Endodermal cell (in vitro differentiated cells): ENCODE results near the gene CPA4. TPM values are rescaled to one million over a fixed set of nuclear protein-coding genes. Genes with fewer than 3 reads are reported as not detected.

Experiments
- DNase-seq: peaks from one replicate; pipeline ENCODE4 v3.0.0-alpha.2; 2017
- H3K27ac ChIP-seq: 2 replicates; pipeline ENCODE4 v1.5.1; 2013; ENCODE audit warnings: mild to moderate bottlenecking, low read depth, low read length, moderate library complexity
- H3K27me3 ChIP-seq: 2 replicates; pipeline ENCODE4 v1.6.1; 2013; ENCODE audit warnings: mild to moderate bottlenecking, low read length, moderate library complexity; ENCODE audit not compliant: insufficient read depth, control insufficient read depth, poor library complexity, severe bottlenecking
- H3K36me3 ChIP-seq: 2 replicates; pipeline ENCODE4 v1.7.0; 2013; ENCODE audit warnings: mild to moderate bottlenecking, low read length, moderate library complexity; ENCODE audit not compliant: control insufficient read depth, insufficient read depth
- H3K4me1 ChIP-seq: one replicate; pipeline ENCODE4 v1.7.0; 2013; ENCODE audit warnings: low read length; ENCODE audit not compliant: control insufficient read depth, insufficient read depth
- H3K4me3 ChIP-seq: 2 replicates; pipeline ENCODE4 v1.5.1; 2013; ENCODE audit warnings: mild to moderate bottlenecking, low read length, moderate library complexity
- H3K9ac ChIP-seq: 2 replicates; pipeline ENCODE4 v1.6.1; 2013; ENCODE audit warnings: mild to moderate bottlenecking, low read length, moderate library complexity; ENCODE audit not compliant: poor library complexity, severe bottlenecking; ENCODE audit errors: extremely low read depth
- H3K9me3 ChIP-seq: 2 replicates; pipeline ENCODE4 v1.6.1; 2013; ENCODE audit warnings: mild to moderate bottlenecking, low read length, moderate library complexity; ENCODE audit not compliant: control insufficient read depth
- H3K27ac Mint-ChIP-seq: 2 replicates; pipeline ENCODE4 v1.8.0; 2020; ENCODE audit warnings: mixed read lengths
- H3K27me3 Mint-ChIP-seq: 2 replicates; pipeline ENCODE4 v1.8.0; 2021; ENCODE audit warnings: mild to moderate bottlenecking, mixed read lengths; ENCODE audit not compliant: insufficient read depth
- H3K36me3 Mint-ChIP-seq: 2 replicates; pipeline ENCODE4 v1.8.0; 2020; ENCODE audit warnings: low read depth, mixed read lengths
- H3K4me1 Mint-ChIP-seq: 2 replicates; pipeline ENCODE4 v1.8.0; 2020; ENCODE audit warnings: mixed read lengths
- H3K4me3 Mint-ChIP-seq: 2 replicates; pipeline ENCODE4 v1.8.0; 2020; ENCODE audit warnings: mild to moderate bottlenecking, moderate library complexity, mixed read lengths
- H3K9me3 Mint-ChIP-seq: 2 replicates; pipeline ENCODE4 v1.8.0; 2020; ENCODE audit warnings: mild to moderate bottlenecking, mixed read lengths
- CTCF ChIP-seq: fragments of 200-600 bp; sonication (generic); conservative IDR thresholded peaks from 2 replicates; pipeline ENCODE4 v1.5.0; 2021; ENCODE audit warnings: antibody characterized with exemption, mild to moderate bottlenecking
- WGBS, 2 experiments: methylation state at CpG; one replicate each; pipeline versions ENCODE4 v1.1.5 to v1.1.7; 2013; ENCODE audit warnings: missing lambda C conversion rate in 2 of 2, mixed read lengths in 1 of 2; ENCODE audit not compliant: insufficient coverage in 1 of 2, insufficient read length in 1 of 2; 5-methylcytosine and 5-hydroxymethylcytosine counted together
- total RNA-seq, 2 donors: library from RNA; stranded (reverse); fragmentation: NEBNext Ultra II Directional in 1 of 2; extraction: Animal tissue kit (Norgen Biotek cat#: 25700) in 1 of 2; gene quantifications; 2 replicates in 1 of 2; 3 replicates in 1 of 2; pipeline ENCODE4 v1.2.1, GENCODE V29; 2021

Gene CPA4
- total RNA-seq, 2 donors from 2014 or later = not detected

DNA sequence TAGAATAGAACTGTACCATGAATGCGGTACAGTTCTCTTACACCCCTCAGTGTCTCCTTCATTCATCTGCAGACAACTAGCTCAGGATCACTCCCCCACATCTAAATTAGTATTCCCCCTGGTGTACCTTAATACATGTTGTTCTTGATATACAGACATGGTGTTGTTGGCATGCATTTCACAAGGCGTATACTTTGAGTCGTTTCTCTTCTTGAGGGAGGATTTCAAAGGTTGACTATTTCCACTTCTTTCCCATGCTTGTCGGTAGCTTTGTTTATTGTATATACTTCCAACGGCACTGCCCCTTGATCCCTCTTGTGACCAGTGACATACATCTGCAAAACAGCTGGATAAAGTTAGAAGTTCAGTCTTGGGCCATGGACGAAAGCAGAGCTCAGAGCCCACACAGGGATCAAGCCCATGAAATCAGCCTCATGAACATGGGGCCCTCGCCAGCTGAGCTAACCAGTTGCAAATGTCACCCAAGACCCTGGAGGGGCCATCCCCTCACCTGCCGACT, 8.6 kb downstream of the CPA4 start:
- Histone ChIP-seq H3K9me3 (no peaks in the 10 kb centered on the region), H3K9ac (no peak overlapping the region), H3K4me1 (no peaks in the 10 kb centered on the region), H3K4me3 (no peak overlapping the region), H3K27me3 (no peaks in the 10 kb centered on the region), H3K36me3 (no peaks in the 10 kb centered on the region), H3K27ac (no peak overlapping the region)
- no peak for TF ChIP-seq CTCF
- H3K4me1 Mint-ChIP-seq = no peaks in the 10 kb centered on the region
- H3K36me3 Mint-ChIP-seq = no peaks in the 10 kb centered on the region
- no peak overlapping the region for H3K27ac Mint-ChIP-seq
- H3K4me3 Mint-ChIP-seq = no peak overlapping the region
- 84 to 86% methylated on average over 8 of the region's 8 CpGs for WGBS, 2 experiments
- no peaks in the 10 kb centered on the region for H3K9me3 Mint-ChIP-seq
- DNase-seq = no peak
- H3K27me3 Mint-ChIP-seq = peaks cover 3% of the 10 kb centered on the region

DNA sequence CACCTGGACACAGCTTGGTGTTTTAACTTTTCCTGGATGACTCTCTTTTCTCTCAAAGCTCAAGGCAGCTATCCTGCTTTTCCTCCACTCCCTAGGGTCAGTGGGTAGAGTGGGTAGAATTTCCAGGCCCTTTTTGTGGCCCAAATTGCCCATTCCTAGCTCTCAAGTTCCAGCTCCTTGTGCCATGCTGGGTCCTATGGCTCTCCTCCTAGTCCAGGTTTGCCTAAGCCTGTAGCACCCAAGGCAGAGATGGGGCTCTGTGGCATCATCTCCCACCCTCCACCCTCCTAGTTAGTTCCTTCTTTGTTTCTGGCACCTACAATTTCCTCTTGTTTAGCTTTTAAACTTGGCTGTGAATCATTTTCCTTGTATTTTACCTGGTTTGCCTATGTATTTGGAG, 9.7 kb downstream of the CPA4 start:
- Histone ChIP-seq H3K9me3 (no peaks in the 10 kb centered on the region), H3K27ac (no peak overlapping the region), H3K9ac (no peak overlapping the region), H3K36me3 (no peaks in the 10 kb centered on the region), H3K4me1 (no peaks in the 10 kb centered on the region), H3K27me3 (no peaks in the 10 kb centered on the region), H3K4me3 (no peak overlapping the region)
- Mint-ChIP-seq H3K4me1 (no peaks in the 10 kb centered on the region), H3K9me3 (no peaks in the 10 kb centered on the region), H3K27ac (no peak overlapping the region), H3K4me3 (no peak overlapping the region), H3K27me3 (peaks cover 3% of the 10 kb centered on the region), H3K36me3 (no peaks in the 10 kb centered on the region)
- DNase-seq = no peak
- no peak for TF ChIP-seq CTCF

DNA sequence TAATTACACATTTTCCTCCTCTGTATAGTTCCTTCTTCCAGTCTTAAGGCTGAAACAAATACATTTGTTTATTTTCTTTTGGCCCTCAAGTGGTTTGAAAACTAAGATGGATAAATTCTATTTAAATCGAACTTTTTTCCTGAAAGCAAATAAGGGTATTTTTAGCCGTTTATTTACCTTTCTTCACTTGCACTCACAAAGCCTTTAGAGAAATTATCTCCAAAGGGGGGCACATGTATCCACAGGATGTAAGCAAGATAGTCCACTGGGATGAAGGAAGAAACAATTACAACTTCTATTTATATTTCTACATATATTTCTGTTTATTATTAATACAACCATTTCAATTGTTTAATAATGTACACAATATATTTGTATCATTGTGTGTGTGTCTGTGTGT, 10.2 kb downstream of the CPA4 start:
- no peak for DNase-seq
- H3K4me1 ChIP-seq = no peaks in the 10 kb centered on the region
- Mint-ChIP-seq H3K27ac (no peak overlapping the region), H3K4me1 (no peaks in the 10 kb centered on the region), H3K27me3 (peaks cover 3% of the 10 kb centered on the region), H3K9me3 (no peaks in the 10 kb centered on the region), H3K36me3 (no peaks in the 10 kb centered on the region), H3K4me3 (no peak overlapping the region)
- no peak overlapping the region for H3K27ac ChIP-seq
- H3K9ac ChIP-seq = no peak overlapping the region
- no peaks in the 10 kb centered on the region for H3K9me3 ChIP-seq
- WGBS, 2 experiments = 100% methylated on average over 1 to 2 of the region's 2 CpGs
- no peaks in the 10 kb centered on the region for H3K27me3 ChIP-seq
- H3K36me3 ChIP-seq = no peaks in the 10 kb centered on the region
- H3K4me3 ChIP-seq = no peak overlapping the region
- TF ChIP-seq CTCF = no peak
